ENCODE data around the gene N4BP3.

N4BP3 gene

DNA sequence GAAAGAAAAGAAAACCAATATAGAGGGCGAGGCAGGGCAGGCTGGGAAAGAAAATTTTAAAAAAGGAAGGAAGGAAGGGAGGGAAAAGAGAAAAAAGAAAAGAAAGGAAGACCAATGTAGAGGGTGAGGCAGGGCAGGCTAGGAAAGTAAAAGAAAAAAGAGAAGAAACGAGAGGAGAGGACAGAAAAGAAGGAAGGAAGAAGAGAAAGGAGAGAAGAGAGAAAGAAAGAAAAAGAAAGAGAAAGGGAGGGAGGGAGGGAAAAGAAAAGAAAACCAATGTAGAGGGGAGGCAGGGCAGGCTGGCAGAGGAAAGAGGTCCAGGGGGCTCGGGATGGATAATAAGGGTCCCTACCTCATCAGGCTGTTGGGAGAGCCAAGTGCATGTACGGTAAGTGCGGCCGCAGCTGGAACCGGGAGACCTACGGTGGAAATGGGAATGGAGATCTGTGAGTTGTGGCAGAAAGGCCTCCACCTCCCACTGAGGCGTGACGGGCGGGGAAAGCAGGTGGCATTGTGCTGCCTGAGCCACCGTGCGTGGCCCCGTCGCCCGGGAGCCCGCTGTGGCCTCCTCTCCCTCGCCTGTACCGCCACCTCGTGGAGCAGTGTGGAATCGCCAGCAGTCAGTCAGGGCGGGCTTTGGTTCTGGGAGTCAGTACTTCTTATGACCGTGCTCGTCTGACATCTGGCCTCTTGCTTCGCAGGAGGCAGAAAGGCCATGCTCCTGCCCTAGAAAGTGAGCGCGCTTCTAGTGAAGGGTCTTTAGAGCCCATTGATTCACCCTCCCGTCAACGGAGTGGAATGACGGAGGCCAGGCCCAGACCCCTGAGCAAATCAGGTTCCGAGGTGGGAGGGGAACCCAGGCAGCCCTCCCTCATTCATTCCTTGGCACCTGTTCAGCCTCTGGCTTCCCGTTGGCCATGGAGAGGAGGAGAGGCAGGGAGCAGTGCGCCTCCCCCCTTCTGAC is 50.7 kb downstream of the N4BP3 start:
- DNase-seq = peak; percentile 84
- Histone ChIP-seq H3K9me2 (replicated peaks; ENCODE audit: insufficient read depth, low read length) (no peaks in the 10 kb centered on the region), H3K27me3 (replicated peaks; ENCODE audit: insufficient read depth, low read length) (peaks cover 12% of the 10 kb centered on the region), H4K20me1 (ENCODE audit: insufficient read depth, low read length) (no peaks in the 10 kb centered on the region), H3K4me1 (ENCODE audit: low read length) (peaks cover 5% of the 10 kb centered on the region; the same call in 1 of the 2 replicates), H3K4me2 (ENCODE audit: low read depth, low read length) (peak overlapping the region; percentile 83), H3K27ac (ENCODE audit: low read length) (no peak overlapping the region), H2AFZ (ENCODE audit: low read length) (peak overlapping the region; percentile 62), H3K4me3 (ENCODE audit: low read length) (peak overlapping the region; percentile 46; the same call in 1 of the 2 replicates), H3K36me3 (replicated peaks; ENCODE audit: insufficient read depth, low read length) (no peaks in the 10 kb centered on the region), H3K9me3 (replicated peaks; ENCODE audit: insufficient read depth, low read length) (no peaks in the 10 kb centered on the region), H3K79me2 (ENCODE audit: low read length) (no peaks in the 10 kb centered on the region), H3F3A (ENCODE audit: insufficient read depth, low read length) (no peaks in the 10 kb centered on the region), H3K9ac (ENCODE audit: low read length) (no peak overlapping the region)
- TF ChIP-seq, protein P1, sequence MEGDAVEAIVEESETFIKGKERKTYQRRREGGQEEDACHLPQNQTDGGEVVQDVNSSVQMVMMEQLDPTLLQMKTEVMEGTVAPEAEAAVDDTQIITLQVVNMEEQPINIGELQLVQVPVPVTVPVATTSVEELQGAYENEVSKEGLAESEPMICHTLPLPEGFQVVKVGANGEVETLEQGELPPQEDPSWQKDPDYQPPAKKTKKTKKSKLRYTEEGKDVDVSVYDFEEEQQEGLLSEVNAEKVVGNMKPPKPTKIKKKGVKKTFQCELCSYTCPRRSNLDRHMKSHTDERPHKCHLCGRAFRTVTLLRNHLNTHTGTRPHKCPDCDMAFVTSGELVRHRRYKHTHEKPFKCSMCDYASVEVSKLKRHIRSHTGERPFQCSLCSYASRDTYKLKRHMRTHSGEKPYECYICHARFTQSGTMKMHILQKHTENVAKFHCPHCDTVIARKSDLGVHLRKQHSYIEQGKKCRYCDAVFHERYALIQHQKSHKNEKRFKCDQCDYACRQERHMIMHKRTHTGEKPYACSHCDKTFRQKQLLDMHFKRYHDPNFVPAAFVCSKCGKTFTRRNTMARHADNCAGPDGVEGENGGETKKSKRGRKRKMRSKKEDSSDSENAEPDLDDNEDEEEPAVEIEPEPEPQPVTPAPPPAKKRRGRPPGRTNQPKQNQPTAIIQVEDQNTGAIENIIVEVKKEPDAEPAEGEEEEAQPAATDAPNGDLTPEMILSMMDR (IDR thresholded peaks at IDR 0.05; ENCODE audit: low read length) = peak; percentile 95
- TF ChIP-seq EZH2 (optimal IDR thresholded peaks at IDR 0.05; ENCODE audit: low read depth, low read length) = no peak

DNA sequence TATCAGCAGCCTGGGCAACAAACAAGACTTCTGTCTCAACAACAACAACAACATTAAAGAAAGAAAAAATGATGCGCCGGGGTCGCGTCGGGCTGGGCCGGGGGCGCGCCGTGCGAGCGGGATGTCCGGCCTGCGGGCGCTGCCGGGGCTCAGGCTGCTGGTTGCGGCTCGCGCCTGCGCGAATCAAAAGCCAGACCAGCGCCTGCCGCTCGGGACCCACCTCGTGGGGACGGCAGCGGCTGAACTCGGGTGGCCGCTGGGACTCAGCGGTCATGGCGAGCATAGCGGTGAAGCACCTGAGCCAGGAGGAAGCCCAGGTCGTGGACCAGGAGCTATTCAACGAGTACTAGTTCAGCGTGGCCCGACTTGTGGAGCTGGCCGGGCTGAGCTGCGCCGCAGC is 52.2 kb downstream of the N4BP3 start:
- H4K20me1 ChIP-seq (ENCODE audit: insufficient read depth, low read length) = no peaks in the 10 kb centered on the region
- no peak overlapping the region for H3K9ac ChIP-seq (ENCODE audit: low read length)
- H3K27me3 ChIP-seq (replicated peaks; ENCODE audit: insufficient read depth, low read length) = peaks cover 12% of the 10 kb centered on the region
- no peak for TF ChIP-seq EZH2 (optimal IDR thresholded peaks at IDR 0.05; ENCODE audit: low read depth, low read length)
- H3K4me1 ChIP-seq (ENCODE audit: low read length) = peaks cover 5% of the 10 kb centered on the region; the same call in 1 of the 2 replicates
- no peak overlapping the region for H3K27ac ChIP-seq (ENCODE audit: low read length)
- no peak for DNase-seq
- no peak overlapping the region for H3K4me2 ChIP-seq (ENCODE audit: low read depth, low read length)
- H3K9me2 ChIP-seq (replicated peaks; ENCODE audit: insufficient read depth, low read length) = no peaks in the 10 kb centered on the region
- no peaks in the 10 kb centered on the region for H3K36me3 ChIP-seq (replicated peaks; ENCODE audit: insufficient read depth, low read length)
- no peak overlapping the region for H2AFZ ChIP-seq (ENCODE audit: low read length)
- H3K4me3 ChIP-seq (ENCODE audit: low read length) = no peak overlapping the region
- H3F3A ChIP-seq (ENCODE audit: insufficient read depth, low read length) = no peaks in the 10 kb centered on the region
- H3K79me2 ChIP-seq (ENCODE audit: low read length) = no peaks in the 10 kb centered on the region
- H3K9me3 ChIP-seq (replicated peaks; ENCODE audit: insufficient read depth, low read length) = no peaks in the 10 kb centered on the region

DNA sequence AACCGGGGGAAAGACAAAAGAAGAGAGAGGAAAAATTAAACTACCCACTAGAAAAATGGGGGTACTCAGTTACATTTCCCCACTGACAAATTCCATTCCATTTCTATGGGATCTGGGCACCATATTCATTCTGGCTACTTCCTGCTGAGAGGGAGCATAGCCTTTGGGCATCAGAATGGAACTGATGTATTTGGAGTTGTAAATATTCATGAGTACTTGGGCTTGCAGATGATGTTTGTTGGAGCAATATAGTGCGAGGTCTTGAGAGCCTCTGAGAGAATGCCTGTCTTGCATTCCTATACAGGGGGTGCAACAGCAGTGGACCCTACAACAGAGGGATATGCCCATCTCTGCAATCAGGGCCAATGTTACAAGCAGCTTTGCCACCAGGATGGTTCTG is 57.1 kb downstream of the N4BP3 start:
- TF ChIP-seq EZH2phosphoT487 (IDR thresholded peaks at IDR 0.05; ENCODE audit: low read length) (no peak), EZH2 (optimal IDR thresholded peaks at IDR 0.05; ENCODE audit: low read depth, low read length) (no peak)
- TF ChIP-seq, protein P1 (IDR thresholded peaks at IDR 0.05; ENCODE audit: low read length) = no peak
- Histone ChIP-seq H3K27ac (ENCODE audit: low read length) (no peak overlapping the region), H3K9me2 (replicated peaks; ENCODE audit: insufficient read depth, low read length) (no peaks in the 10 kb centered on the region), H3K79me2 (ENCODE audit: low read length) (no peaks in the 10 kb centered on the region), H3K9ac (ENCODE audit: low read length) (no peak overlapping the region), H4K20me1 (ENCODE audit: insufficient read depth, low read length) (no peaks in the 10 kb centered on the region), H3K9me3 (replicated peaks; ENCODE audit: insufficient read depth, low read length) (no peaks in the 10 kb centered on the region), H3K4me2 (ENCODE audit: low read depth, low read length) (no peak overlapping the region), H3K27me3 (replicated peaks; ENCODE audit: insufficient read depth, low read length) (no peaks in the 10 kb centered on the region), H3K36me3 (replicated peaks; ENCODE audit: insufficient read depth, low read length) (no peaks in the 10 kb centered on the region), H2AFZ (ENCODE audit: low read length) (no peak overlapping the region), H3F3A (ENCODE audit: insufficient read depth, low read length) (no peaks in the 10 kb centered on the region), H3K4me1 (ENCODE audit: low read length) (no peaks in the 10 kb centered on the region), H3K4me3 (ENCODE audit: low read length) (no peak overlapping the region)
- no peak for DNase-seq

GRCh38 chr5:178174456-178174855 is 61.1 kb downstream of the N4BP3 start:
- no peaks in the 10 kb centered on the region for H3K27me3 ChIP-seq (replicated peaks; ENCODE audit: insufficient read depth, low read length)
- H3K9me3 ChIP-seq (replicated peaks; ENCODE audit: insufficient read depth, low read length) = no peaks in the 10 kb centered on the region
- no peak overlapping the region for H3K4me2 ChIP-seq (ENCODE audit: low read depth, low read length)
- H3K4me1 ChIP-seq (ENCODE audit: low read length) = no peaks in the 10 kb centered on the region
- no peaks in the 10 kb centered on the region for H3F3A ChIP-seq (ENCODE audit: insufficient read depth, low read length)
- TF ChIP-seq EZH2phosphoT487 (IDR thresholded peaks at IDR 0.05; ENCODE audit: low read length) (no peak), EZH2 (optimal IDR thresholded peaks at IDR 0.05; ENCODE audit: low read depth, low read length) (no peak)
- TF ChIP-seq, protein P1 (IDR thresholded peaks at IDR 0.05; ENCODE audit: low read length) = no peak
- H3K27ac ChIP-seq (ENCODE audit: low read length) = no peak overlapping the region
- H4K20me1 ChIP-seq (ENCODE audit: insufficient read depth, low read length) = no peaks in the 10 kb centered on the region
- H3K36me3 ChIP-seq (replicated peaks; ENCODE audit: insufficient read depth, low read length) = no peaks in the 10 kb centered on the region
- no peak overlapping the region for H2AFZ ChIP-seq (ENCODE audit: low read length)
- H3K9me2 ChIP-seq (replicated peaks; ENCODE audit: insufficient read depth, low read length) = no peaks in the 10 kb centered on the region
- no peak for DNase-seq
- no peaks in the 10 kb centered on the region for H3K79me2 ChIP-seq (ENCODE audit: low read length)
- H3K9ac ChIP-seq (ENCODE audit: low read length) = no peak overlapping the region
- no peak overlapping the region for H3K4me3 ChIP-seq (ENCODE audit: low read length)
